Stimulated activated CD4-positive, alpha-beta T cell treated with anti-CD3 and anti-CD28 coated beads, Interleukin-1b, Interleukin-23, amount 100 ng/mL, for 1 hour (primary cell): Measurements from ENCODE around the gene COL4A1.

Source experiments
- DNase-seq, 2 donors: peaks; one replicate each; pipeline ENCODE4 v3.0.0-alpha.2; 2020; ENCODE audit warnings: low read depth in 2 of 2

COL4A1 gene

GRCh38 chr13:110134801-110135200 lies 172.2 kb downstream of the COL4A1 start:
- no peak for DNase-seq

DNA sequence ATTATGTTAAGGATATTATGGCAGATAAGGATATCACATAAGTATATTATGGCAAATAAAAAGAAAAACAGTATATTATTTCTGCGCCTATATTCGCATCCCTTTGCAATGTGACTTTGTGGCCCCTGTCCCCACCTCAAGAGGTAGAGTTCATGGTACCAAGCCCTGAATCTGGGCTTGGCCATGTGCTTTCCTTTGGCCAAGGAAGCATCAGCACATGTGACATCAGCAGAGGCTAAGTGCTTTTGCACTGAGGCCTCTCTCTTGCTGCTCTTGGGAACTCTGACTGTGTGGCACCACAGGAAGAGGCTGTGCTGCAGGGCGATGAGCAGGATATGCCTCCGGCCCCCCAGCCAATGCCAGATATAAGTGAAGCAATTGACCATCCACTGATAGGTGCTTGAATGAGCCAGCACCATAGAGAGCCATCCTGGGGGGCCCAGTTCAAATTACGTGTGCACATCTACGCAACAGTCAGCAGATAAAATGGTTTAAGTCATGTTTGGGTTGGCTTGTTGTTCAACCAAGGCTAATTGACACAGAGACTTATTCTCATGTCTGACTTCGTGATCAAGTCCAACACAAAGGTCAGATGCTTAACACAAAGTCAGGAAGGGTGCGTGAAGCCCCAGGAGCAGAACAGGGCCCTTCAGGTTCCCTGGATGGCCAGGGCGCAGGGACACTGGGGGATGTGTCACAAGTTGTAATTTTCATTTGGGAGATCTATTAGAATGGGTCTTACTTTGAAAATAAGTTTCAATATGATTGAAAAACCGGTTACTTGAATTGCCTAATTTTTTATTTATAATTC lies 173.3 kb downstream of the COL4A1 start:
- no peak for DNase-seq

GRCh38 chr13:110132225-110132982 lies 174.6 kb downstream of the COL4A1 start:
- DNase-seq, result no peak

DNA sequence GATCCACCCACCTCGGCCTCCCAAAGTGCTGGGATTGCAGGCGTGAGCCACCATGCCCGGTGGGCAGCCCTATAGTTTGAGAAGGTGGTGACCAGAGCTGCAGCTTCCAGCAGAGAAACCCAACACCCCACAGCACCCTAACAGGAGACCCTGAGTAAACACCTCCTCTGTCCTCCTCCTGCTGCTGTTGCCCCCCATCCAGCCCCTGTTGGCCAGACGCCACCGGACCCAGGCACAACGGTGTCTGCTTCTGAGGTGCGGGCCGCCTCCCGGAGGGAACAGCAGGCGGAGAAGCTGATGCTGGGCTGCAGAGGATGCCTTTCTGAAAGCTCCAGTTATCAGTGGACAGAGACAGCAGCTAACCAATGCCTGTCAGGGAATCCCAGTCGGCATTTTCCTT lies 175.5 kb downstream of the COL4A1 start:
- no peak for DNase-seq

DNA sequence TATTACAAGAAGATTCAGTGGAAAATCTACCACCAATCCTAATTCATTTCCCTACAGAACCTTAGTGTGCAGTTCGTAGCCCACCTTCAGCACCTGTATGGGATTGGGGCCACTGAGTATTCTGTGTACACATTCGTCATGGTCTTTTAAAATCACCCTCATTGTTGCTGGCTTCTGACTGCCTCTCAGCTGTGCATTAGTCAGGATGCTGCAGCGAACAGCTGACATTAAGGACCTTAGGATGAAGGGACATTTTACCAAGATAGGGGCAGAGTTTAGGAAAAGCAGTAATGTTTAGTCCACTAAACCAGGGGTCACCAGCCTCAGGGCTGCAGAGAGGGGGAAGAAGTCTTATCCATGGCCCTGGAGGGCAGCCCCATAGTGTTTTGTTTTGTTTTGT lies 176.5 kb downstream of the COL4A1 start:
- DNase-seq, result no peak

- no peak for DNase-seq
These were observed 177.3 kb downstream of the COL4A1 start for GRCh38 chr13:110129539-110130186.

DNA sequence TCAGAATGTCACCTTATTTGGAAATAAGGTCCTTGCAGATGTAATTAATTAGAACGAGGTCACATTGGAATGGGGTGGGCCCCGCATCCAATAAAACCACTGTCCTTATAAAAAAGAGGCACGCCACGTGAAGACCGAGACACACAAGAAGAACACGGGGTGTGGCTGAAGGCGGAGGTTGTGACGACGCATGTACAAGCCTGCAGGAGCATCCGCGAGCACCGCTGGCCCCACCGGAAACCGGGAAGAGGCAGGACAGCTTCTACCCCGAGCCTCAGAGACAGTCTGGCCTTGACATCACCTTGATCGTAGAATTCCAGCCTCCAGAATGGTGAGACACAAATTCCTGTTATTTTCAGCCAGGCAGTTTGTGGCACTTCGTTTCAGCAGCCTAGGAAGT lies 177.9 kb downstream of the COL4A1 start:
- DNase-seq, result no peak

DNA sequence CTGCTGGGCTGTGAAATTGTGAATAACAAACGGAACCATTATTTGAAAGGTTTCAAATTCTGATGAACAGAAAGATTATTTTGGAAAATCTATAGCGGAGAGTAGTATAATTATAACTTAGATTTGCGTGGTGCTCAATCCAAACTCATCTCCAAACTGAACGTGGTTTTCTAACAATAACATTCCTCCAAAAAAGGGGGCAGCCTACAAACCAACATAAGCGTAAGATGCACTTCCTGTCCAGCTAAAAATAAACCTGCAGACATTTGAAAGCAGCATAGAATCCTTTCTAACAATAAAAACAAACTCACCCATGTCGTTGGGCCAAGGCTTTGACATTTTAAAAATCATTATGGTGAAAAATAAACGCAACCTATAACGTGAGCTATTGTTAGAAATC lies 178.4 kb downstream of the COL4A1 start:
- DNase-seq, result no peak

DNA sequence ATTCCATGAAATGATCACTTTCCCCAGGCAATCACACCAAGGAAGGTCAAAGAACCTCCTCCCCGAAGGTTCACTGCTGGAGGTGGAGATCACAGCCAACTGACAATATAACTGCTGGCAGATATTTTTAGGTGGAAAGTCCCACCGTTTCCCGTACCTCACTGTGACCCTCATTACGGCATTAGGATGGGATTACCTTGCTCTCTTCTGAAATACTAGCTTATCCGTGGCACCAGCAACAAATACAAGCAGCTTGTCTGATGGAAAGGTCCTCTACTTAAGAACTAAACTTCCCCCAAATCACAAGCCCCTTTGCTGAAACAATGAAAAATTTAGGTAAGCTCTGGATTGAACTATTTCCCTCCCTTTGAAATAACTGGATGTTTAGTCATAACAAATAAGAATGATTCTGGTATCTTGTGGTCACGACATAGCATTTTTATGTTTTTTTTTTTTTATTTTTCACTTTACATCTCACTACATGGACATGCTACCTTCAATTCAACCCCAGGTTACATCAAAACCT lies 178.9 kb downstream of the COL4A1 start:
- DNase-seq, result no peak

DNA sequence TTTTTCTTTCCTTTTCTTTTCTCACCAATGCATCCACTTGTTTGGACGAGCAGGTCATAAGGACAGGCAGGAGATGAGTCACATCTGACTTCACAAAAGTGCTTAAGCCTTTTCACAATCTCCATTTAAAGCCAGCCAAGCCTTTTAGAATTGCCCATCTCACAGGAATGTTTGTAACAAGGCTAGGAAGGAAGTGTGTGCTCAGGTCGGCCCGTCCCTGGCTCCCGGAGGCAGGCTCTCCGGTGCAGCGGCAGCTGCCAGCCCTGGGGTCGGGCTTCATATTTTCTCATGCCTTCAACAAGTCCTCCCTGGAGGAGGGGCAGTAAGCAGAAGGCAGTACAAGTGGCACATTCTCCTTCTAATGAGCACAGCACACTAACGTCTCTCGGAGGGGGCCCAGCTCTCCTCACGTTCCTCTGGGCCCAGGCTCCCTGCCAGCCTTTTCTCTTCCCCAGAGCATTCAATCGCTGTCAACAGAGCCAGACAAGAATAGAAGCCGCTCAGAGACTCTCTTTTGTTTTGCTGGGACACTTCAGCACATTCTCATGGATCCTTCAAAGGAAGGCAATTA lies 180.5 kb downstream of the COL4A1 start:
- no peak for DNase-seq

- DNase-seq, result no peak
These were observed 181.2 kb downstream of the COL4A1 start for GRCh38 chr13:110125613-110126272.

DNA sequence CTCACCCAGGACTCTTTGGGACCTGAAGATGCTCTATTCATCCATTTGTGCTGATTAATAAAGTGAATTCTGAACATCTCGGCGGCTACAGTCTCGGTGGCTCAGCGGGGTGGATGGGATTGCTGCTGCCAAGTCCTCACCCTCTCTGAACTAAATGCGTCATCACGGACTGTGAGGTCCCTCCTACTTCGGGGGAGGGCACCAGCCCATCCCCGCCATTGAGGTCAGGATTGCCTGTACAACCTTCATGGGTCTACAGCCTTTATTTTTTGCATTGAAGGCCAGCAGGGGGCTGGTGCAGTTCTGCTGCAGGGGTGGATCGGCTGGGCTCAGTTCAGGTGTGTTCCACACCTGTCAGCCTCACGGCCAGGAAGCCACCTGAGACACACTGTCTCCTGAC lies 181.8 kb downstream of the COL4A1 start:
- DNase-seq, result no peak

GRCh38 chr13:110124201-110124940 lies 182.6 kb downstream of the COL4A1 start:
- DNase-seq, result no peak

DNA sequence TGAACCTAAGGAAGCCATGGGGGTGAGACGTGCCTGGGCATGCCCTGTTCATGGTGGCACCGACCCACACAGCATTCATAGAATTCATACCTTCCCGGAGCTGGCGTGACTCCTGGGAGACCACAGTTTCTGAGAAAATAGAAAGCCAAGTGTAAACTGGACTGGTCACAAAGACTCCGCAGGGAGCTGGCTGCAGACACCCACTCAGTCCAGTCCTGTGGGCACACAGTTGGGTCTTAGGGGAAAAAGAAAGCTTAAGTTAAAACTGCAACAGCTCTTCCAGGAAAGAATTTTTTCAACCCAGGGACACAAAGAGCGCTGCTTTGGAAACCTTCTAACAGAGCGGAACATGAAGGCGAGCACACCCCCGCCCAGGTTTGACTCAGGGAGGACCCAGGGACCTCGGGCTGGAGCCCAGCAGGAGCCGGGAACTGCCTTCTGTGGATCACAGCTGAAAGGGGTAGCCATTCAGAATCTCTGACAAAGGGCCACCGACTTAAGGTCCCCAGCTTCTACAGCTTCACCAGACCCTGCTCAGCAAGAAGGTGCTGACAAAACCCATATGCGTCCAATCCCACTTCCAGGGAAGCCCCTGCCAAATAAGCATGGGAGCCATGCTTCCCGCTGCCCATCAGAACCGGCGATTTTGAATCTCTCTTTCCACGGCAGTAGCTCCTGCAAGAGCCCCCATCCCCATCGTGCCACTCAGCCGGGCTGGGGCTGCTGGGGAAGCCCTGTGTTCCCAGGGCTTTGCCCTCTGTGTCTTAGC lies 183.7 kb downstream of the COL4A1 start:
- DNase-seq, result no peak

DNA sequence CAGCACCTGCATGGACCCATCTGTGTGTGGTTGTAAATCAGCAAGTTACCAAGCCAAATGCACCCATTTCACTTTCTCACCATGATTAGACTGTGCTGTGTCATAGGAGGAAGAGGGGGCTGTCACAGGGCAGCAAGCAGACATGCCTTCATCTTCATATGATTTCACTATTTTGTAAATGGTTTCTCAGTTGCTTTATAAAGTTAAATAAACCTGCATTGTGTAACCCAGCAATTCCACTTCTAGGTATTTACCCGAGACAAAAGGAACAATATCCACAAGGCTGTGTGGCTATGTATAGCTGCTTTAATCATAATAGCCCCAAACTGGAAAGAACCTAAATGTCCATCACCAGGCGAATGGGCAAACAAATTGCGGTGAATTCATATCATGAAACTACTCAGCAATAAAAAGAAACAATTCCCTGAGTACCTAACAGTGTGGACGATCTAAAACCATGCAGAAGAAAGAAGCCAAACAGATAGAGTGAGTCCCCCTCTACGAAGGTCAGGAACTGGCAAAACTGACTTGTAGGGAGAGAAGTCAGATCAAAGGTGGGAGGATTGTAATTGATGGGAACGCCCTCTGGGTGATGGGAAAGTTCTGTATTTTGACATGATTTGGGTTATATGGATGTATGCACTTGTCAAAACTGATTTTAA lies 185.4 kb downstream of the COL4A1 start:
- no peak for DNase-seq

DNA sequence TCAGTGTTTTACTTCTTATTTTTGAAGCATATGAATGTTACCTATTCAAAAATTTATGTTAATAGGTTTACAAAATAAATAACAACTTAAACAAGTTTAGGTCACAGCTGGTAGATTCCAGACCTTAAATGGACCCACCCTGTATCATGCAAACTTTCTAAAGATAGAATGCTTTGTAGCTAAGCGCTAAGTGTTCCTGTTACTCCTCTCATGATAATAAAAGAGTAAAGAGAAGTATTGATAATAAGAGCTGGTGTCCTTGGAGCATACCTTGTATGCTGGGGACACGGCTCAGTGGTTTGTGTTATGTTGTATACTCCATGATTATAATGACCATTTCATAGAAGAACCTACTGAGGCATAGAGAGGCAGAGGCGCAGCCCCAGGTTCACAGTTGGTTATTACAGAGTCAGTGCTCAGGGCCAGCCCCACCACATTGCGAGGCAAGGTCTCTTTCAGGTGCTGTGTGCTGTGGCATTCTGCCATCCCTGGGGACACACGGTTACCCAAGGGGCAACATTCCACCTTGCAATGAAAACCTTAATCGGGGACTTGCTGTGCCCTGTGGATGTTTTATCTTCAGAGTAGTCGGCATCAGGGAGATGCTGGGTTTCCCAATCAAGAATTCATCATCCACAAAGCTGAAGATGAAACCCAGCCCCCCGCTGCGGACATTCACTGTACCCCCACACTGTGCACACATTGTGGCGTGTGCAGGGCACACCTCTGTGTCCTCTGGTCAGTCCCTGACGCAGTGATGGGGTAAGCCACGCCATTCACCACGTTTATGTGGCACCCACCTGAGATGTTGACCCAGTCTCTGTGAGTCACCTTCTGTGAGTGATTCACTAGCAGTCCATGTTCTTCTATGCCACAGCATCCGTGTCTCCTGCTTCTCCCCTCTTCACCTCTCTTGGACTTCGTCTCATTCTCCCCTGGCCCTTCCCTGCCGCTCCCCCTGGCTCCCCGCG lies 186.7 kb downstream of the COL4A1 start:
- no peak for DNase-seq

DNA sequence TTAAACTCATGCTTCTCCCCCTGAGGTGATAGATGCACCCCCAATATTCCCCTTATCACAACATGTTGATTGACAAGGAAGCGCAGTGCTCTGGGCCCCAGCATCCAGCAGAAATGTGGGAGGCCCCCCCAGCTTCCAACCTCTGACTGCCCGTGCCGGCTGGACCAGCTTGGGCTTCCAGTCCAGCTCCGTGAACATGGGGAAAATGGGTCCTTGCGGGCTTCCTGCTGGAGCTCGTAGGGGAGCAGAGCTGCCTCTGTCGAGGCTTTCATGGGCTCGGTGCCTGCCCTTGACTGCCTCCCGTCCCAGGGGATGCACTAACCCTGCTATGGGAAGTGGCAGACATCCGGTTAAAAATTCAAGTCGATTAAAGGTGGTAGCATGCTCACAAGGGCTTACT lies 188.9 kb downstream of the COL4A1 start:
- DNase-seq, result no peak

DNA sequence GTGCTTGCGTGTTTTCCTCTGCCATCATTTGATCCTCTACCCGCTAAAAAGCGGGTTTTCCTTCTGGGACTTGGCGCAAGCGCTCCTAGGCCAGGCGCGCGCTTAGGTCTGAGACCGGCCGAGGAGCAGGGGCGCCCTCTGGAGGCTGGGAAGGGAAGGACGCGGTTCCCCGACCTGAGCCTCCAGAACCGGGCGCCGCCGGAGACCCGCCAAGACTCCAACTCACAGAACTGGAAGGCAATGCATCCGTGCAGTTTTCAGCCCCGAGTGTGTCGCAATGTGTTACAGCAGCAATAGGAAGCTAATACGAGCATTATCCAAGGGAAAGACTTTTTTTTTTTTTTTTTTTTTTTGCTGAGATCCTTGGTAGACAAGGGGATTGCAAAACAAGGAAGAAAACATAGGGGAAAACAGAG lies 190.9 kb downstream of the COL4A1 start:
- peak in 1 of 2 donors; percentile 13 for DNase-seq
